Cortex of kidney (tissue), 1 donor: ENCODE data around the gene AHRR.

Source experiments
- DNase-seq: peaks from one replicate; lab custom pipeline; 2025; lab: John Stamatoyannopoulos, UW

AHRR gene

DNA sequence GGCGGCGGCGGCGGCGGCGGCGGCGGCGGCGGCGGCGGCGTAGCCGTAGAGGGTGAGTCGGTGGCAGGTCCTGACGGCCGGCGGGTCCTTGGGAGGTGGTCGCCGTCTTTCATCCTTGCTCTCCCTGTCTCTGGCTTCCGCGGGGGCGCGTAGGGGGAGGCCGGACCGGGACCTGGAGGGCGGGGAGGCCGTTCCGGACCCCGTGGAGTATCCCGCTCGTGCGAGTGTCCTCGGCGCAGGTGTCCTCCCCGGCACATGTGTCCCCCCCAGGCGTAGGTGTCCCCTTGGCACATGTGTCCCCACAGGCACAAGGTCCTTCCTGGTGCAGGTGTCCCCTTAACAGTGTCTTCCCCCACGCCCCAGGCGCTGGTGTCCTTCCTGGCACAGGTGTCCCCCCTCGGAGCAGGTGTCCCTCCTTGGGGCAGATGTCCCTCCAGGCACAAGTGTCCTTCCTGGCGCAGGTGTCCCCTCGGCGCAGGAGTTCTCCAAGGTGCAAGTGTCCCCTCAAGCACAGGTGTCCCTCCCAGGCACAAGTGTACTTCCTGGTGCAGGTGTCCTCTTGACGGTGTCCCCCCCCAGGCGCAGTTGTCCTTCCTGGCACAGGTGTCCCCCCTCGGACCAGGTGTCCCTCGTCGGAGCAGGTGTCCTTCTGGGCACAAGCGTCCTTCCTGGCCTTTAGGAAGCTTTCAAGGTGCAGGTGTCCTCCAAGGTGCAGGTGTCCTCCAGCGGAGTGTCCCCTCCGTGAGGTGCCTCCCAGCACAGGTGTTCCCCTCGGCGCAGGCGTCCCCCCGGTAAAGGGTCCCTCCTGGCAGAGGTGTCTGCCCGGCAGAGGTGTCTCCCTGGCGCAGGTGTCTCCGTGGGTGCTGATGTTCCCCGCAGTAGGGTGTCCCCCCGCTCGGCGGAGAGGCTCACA lies 122.0 kb downstream of the AHRR start:
- DNase-seq = no peak

GRCh38 chr5:444226-444625 lies 122.7 kb downstream of the AHRR start:
- DNase-seq = no peak

GRCh38 chr5:445591-445990 lies 124.1 kb downstream of the AHRR start:
- DNase-seq = no peak

DNA sequence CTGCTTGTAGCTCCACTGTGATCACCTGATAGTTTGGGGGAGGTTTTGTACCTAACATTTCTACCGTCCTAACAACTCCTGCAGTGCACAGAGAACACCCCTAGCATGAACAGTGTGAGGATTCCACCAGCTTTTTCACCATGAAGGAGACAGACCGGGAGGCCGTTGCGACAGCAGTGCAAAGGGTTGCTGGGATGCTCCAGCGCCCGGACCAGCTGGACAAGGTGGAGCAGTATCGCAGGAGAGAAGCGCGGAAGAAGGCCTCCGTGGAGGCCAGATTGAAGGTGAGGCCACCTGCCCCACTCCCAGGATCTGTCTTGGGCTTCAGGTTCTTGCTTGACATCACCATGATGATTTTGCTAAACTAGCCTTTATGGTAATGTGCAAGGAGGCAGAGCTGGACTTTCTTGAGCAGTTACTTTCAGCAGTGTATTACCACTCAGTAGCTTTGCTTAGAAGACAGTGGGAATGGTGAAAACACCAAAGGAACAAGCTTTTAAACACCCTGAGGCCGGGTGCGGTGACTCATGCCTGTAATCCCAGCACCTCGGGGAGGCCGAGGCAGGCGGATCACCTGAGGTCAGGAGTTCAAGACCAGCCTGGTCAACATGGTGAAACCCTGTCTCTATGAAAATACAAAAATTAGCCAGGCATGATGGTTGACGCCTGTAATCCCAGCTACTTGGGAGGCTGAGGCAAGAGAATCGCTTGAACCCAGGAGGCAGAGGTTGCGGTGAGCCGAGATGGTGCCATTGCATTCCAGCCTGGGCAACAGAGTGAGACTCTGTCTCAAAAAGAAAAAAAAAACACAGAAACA lies 124.8 kb downstream of the AHRR start:
- DNase-seq = no peak

DNA sequence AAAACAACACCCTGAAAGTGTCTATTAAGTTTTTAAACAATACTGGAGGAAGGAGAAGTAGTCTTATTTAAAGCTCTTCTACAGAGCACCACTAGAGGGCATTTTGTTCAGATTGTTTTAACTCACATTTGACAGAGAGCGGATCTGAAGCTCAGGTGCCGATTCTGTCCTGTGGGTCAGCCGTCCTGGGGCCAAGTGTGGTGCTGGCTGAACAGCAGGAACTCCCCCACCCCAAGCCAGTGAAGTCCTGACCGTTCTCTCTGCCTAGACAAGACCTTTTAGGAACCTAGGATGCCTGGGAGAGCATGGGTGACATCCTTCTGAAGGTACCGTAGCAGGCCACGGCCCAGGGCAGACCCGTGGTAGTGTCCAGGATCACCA lies 125.4 kb downstream of the AHRR start:
- no peak for DNase-seq

- DNase-seq = no peak
Measured at GRCh38 chr5:447501-447900, 126.0 kb downstream of the AHRR start.

GRCh38 chr5:448061-448765 lies 126.7 kb downstream of the AHRR start:
- no peak for DNase-seq

DNA sequence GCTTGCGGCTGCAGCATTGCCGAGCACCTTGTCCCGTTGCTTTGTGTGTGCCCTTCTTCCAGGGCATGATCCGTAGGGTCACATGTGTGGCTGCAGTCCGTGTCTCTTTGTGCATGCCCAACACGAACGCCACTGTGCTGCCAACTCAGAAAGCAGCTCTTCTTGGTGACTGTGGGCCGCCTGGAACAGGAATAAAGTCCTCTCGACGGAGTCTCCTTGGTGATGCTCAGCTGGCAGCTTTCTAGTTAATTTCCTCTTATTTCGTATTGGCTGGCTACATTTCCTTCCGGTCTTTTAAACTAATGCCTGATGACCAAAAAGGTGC lies 127.2 kb downstream of the AHRR start:
- DNase-seq = no peak

DNA sequence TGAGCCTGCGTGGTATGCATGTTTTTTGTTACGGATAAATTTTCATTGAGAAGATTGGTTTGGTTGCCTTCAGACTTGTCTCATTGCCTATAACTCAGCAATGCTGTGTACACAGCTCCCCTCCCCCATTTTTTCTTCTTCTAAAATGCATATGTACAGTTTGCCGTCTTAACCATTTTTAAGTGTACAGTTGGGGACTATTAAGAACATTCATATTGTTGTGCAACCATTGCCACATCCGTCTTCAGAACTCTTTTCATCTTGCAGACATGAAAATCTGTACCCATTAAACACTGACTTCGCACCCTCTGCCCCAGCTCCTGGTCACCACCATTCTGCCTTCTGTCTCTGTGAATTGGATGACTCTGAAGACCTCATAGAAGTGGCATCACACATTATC lies 127.6 kb downstream of the AHRR start:
- no peak for DNase-seq

- no peak for DNase-seq
Measured at GRCh38 chr5:451587-452458, 130.3 kb downstream of the AHRR start.

GRCh38 chr5:452978-453710 lies 131.6 kb downstream of the AHRR start:
- no peak for DNase-seq

- DNase-seq = no peak
Measured at GRCh38 chr5:453725-454481, 132.4 kb downstream of the AHRR start.

DNA sequence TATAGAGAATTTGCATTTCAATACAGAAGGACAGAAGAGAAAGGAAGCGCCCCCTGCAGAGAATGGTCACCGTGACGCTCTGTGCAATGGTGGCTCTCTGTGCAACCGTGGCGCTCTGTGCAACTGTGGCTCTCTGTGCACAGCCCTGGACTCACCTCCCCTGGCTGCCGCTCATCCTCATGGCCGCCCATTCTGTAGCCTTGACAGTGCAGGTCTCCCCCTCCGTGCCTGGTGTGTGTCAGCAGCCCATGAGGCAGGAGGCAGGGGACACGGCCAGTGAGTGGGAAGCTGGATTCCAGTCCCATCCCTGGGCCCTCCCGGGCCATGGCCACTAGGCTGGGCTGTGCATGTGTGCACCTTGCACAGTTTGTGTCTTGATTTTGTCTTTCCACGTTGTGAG lies 133.4 kb downstream of the AHRR start:
- no peak for DNase-seq

DNA sequence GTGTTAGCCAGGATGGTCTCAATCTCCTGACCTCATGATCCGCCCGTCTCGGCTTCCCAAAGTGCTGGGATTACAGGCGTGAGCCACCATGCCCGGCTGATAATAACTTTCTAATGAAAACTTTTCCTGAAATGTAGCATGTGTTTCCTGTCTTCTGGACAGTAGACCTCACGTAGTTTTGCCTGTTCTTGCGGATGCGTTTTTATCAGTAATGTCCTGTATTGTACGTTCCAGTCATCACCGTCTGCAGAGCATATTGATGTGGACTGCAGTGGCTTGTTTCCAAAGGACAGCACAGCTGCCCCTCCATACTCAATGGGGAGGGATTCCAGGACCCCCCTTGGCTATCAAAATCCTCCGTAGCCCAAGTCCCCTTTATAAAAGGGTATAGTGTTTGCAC lies 134.3 kb downstream of the AHRR start:
- DNase-seq = no peak

DNA sequence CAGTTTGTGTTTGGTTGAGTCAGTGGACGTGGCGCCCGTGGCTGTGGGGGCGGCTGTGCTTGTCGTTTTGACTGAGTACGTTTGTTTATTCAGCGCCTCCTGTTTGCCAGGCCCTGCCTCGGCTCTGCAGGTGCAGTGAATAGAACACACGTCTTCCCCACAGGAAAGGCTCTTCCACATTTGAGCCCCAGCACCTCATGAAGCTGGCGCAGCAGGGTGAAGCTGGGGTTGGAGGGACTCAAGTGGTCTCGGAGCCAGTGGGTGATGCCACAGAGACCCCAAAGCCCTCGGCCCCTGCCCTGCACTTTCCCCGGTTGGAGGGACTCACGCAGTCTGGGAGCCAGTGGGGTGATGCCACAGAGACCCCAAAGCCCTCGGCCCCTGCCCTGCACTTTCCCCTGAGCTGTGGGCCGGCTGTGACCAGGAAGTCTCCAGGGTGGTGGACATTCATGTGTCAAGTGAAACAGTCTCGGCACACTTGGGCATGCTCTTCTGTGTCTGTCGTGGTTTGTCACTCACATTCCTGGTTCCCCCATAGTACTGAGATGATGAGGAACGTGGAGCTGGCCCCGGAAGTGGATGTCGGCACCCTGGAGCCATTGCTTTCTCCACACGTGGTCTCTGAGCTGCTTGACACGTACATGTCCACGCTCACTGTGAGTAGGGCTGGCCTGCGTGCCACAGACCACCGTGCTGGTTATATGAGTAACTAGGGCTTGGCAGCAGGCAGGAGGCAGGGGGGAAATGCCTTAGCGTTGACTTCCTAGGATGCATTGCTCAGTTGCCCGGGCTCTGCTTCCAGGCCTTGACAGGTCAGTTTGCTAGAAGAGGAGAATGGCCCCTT lies 135.1 kb downstream of the AHRR start:
- no peak for DNase-seq

- no peak for DNase-seq
Measured at GRCh38 chr5:457195-457961, 135.9 kb downstream of the AHRR start.

- DNase-seq = no peak
Measured at GRCh38 chr5:458547-459353, 137.2 kb downstream of the AHRR start.
